Parathyroid adenoma (tissue), 2 donors: ENCODE measurements around the gene SLC8A1.

ENCODE experiments used
- H2AFZ ChIP-seq: fragments of 300-600 bp; sonication (generic); one replicate; pipeline ENCODE4 v1.7.0; 2017; ENCODE audit warnings: antibody characterized with exemption, mild to moderate bottlenecking
- H3K27ac ChIP-seq: fragments of 300-600 bp; sonication (generic); one replicate; pipeline ENCODE4 v1.7.0; 2017
- H3K27me3 ChIP-seq: fragments of 300-600 bp; sonication (generic); one replicate; pipeline ENCODE4 v1.7.0; 2017; ENCODE audit warnings: low read length; ENCODE audit not compliant: control insufficient read depth, insufficient read depth
- H3K36me3 ChIP-seq: fragments of 300-600 bp; sonication (generic); one replicate; pipeline ENCODE4 v1.7.0; 2017; ENCODE audit warnings: low read length; ENCODE audit not compliant: control insufficient read depth, insufficient read depth
- H3K4me1 ChIP-seq: fragments of 300-600 bp; sonication (generic); one replicate; pipeline ENCODE4 v1.7.0; 2017; ENCODE audit warnings: control low read depth
- H3K4me2 ChIP-seq: fragments of 300-600 bp; sonication (generic); one replicate; pipeline ENCODE4 v1.7.0; 2017; ENCODE audit warnings: low read length
- H3K4me3 ChIP-seq: fragments of 300-600 bp; sonication (generic); one replicate; pipeline ENCODE4 v1.7.0; 2017; ENCODE audit warnings: low read depth, low read length
- H3K79me2 ChIP-seq: fragments of 300-600 bp; sonication (generic); one replicate; pipeline ENCODE4 v1.7.0; 2017; ENCODE audit warnings: control low read depth
- H3K9ac ChIP-seq: fragments of 300-600 bp; sonication (generic); one replicate; pipeline ENCODE4 v1.7.0; 2017; ENCODE audit warnings: mild to moderate bottlenecking
- H3K9me3 ChIP-seq: fragments of 300-600 bp; sonication (generic); one replicate; pipeline ENCODE4 v1.7.0; 2017; ENCODE audit warnings: low read length; ENCODE audit not compliant: control insufficient read depth
- TF ChIP-seq, protein P1 (sequence below): fragments of 300-600 bp; sonication (generic); IDR thresholded peaks from one replicate; pipeline ENCODE4 v1.7.0; 2017; ENCODE audit warnings: antibody characterized with exemption, mild to moderate bottlenecking
- donor health status: primary hyperparathyroidism.

The SLC8A1 gene

DNA sequence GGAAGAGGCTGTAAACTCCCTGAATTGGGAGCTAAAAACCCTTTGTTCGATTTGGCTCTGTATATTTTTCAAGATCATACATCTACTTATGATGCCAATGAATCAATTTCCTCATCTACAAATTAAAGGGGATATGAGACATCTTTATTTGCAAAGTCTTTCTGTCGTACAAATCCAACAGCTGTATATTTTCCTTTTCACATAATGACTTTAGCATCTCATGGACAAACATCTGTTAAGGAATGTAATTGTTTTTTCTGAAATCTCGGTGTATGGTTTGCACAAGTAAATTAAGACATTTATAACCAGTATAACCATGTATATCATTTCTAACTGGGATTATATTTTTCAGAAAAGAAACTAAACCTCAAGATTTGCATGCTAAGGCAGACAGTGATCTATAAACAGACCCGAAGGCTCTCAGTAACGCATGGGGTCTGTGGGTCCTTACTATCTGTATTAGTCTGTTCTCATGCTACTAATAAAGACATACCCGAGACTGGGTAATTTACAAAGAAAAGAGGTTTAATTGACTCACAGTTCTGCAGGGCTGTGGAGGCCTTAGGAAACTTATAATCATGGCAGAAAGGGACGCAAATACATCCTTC lies 130.8 kb downstream of the SLC8A1 start:
- no peak overlapping the region for H3K27ac ChIP-seq
- H3K4me1 ChIP-seq: no peaks in the 10 kb centered on the region
- no peak overlapping the region for H3K4me3 ChIP-seq
- H3K9me3 ChIP-seq: no peaks in the 10 kb centered on the region
- H3K79me2 ChIP-seq: no peaks in the 10 kb centered on the region
- TF ChIP-seq, protein P1, sequence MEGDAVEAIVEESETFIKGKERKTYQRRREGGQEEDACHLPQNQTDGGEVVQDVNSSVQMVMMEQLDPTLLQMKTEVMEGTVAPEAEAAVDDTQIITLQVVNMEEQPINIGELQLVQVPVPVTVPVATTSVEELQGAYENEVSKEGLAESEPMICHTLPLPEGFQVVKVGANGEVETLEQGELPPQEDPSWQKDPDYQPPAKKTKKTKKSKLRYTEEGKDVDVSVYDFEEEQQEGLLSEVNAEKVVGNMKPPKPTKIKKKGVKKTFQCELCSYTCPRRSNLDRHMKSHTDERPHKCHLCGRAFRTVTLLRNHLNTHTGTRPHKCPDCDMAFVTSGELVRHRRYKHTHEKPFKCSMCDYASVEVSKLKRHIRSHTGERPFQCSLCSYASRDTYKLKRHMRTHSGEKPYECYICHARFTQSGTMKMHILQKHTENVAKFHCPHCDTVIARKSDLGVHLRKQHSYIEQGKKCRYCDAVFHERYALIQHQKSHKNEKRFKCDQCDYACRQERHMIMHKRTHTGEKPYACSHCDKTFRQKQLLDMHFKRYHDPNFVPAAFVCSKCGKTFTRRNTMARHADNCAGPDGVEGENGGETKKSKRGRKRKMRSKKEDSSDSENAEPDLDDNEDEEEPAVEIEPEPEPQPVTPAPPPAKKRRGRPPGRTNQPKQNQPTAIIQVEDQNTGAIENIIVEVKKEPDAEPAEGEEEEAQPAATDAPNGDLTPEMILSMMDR: no peak
- H3K27me3 ChIP-seq: no peaks in the 10 kb centered on the region
- H3K4me2 ChIP-seq: no peak overlapping the region
- no peaks in the 10 kb centered on the region for H3K36me3 ChIP-seq
- no peak overlapping the region for H2AFZ ChIP-seq
- no peak overlapping the region for H3K9ac ChIP-seq

DNA sequence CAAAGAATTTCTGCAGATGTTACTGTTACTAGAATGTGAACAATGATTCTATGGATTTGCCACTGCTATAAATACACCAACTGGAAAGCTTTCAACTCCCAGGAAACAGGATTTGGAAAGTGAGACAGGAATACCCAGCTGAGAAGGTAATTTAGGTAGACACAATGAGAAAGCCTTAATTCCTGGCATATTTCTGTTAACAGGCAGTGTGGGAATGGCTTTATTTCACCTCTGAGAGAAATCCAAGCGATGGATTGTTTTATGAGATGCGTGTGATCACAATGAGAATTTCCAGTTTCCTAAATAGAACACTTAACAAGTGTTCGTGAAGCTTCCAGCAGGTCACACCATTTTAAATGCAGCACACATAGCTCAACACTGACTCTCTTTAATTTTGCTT lies 133.0 kb downstream of the SLC8A1 start:
- H3K79me2 ChIP-seq: no peaks in the 10 kb centered on the region
- no peak overlapping the region for H3K4me2 ChIP-seq
- no peaks in the 10 kb centered on the region for H3K27me3 ChIP-seq
- H3K9ac ChIP-seq: no peak overlapping the region
- no peak overlapping the region for H3K27ac ChIP-seq
- H2AFZ ChIP-seq: no peak overlapping the region
- no peaks in the 10 kb centered on the region for H3K36me3 ChIP-seq
- TF ChIP-seq, protein P1: no peak
- H3K9me3 ChIP-seq: peaks cover 3% of the 10 kb centered on the region
- no peaks in the 10 kb centered on the region for H3K4me1 ChIP-seq
- no peak overlapping the region for H3K4me3 ChIP-seq

DNA sequence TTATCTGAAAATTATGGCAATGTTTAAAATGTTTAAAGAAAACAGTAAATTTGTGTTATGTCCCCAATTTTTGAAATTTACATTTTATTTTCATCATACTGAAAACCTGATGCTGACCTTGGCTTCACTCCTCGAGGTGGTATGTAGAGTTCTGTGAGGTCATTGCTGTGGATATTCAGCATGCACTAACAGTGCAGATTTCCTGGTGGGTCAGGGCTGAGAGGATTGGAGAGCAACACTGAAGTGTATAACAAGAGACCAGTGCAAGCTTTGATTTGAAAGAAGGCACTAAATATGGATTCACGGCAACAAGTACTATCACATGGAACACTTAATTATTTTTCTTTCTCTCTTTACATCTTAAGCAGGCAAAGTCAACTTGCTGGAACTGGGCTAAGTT lies 134.1 kb downstream of the SLC8A1 start:
- H3K4me1 ChIP-seq: no peaks in the 10 kb centered on the region
- no peak overlapping the region for H3K4me2 ChIP-seq
- peaks cover 3% of the 10 kb centered on the region for H3K9me3 ChIP-seq
- no peak overlapping the region for H2AFZ ChIP-seq
- H3K79me2 ChIP-seq: no peaks in the 10 kb centered on the region
- no peak overlapping the region for H3K9ac ChIP-seq
- H3K27me3 ChIP-seq: no peaks in the 10 kb centered on the region
- H3K27ac ChIP-seq: no peak overlapping the region
- H3K4me3 ChIP-seq: no peak overlapping the region
- TF ChIP-seq, protein P1: no peak
- H3K36me3 ChIP-seq: no peaks in the 10 kb centered on the region

GRCh38 chr2:40317046-40317445 lies 134.8 kb downstream of the SLC8A1 start:
- no peaks in the 10 kb centered on the region for H3K27me3 ChIP-seq
- no peak overlapping the region for H3K27ac ChIP-seq
- no peaks in the 10 kb centered on the region for H3K4me1 ChIP-seq
- TF ChIP-seq, protein P1: no peak
- H2AFZ ChIP-seq: no peak overlapping the region
- H3K4me2 ChIP-seq: no peak overlapping the region
- no peak overlapping the region for H3K9ac ChIP-seq
- no peak overlapping the region for H3K4me3 ChIP-seq
- peaks cover 3% of the 10 kb centered on the region for H3K9me3 ChIP-seq
- no peaks in the 10 kb centered on the region for H3K79me2 ChIP-seq
- no peaks in the 10 kb centered on the region for H3K36me3 ChIP-seq

DNA sequence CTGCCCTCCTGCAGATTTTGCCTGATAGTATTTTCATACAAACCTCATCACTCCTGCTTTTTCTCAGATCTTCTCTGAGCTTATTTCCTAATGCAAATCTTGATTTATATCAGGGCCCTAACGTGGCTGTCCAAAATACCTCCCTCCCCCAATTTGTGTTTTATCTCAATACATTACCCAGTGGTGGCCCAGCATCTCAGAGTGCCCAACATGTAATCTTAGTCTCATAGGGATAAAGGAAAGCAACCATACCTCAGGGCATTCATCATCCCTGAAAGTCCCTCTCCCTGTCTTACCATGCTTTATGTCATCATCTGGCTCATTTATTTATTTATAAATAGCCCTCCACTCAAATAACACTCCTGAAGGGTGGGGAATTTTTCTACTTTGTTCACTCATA lies 135.3 kb downstream of the SLC8A1 start:
- H3K4me2 ChIP-seq: no peak overlapping the region
- H3K4me3 ChIP-seq: no peak overlapping the region
- H3K79me2 ChIP-seq: no peaks in the 10 kb centered on the region
- no peaks in the 10 kb centered on the region for H3K27me3 ChIP-seq
- TF ChIP-seq, protein P1: no peak
- peaks cover 3% of the 10 kb centered on the region for H3K9me3 ChIP-seq
- H2AFZ ChIP-seq: no peak overlapping the region
- H3K4me1 ChIP-seq: no peaks in the 10 kb centered on the region
- no peaks in the 10 kb centered on the region for H3K36me3 ChIP-seq
- H3K27ac ChIP-seq: no peak overlapping the region
- H3K9ac ChIP-seq: no peak overlapping the region
